PC-3 (cell line): ENCODE data around the gene SLC25A6. TPM values are rescaled to one million over a fixed set of nuclear protein-coding genes. Genes with fewer than 3 reads are reported as not detected.

Experiments
- ATAC-seq: fragments of 200-7000 bp; cut with Tn5 transposase; 2 replicates; pipeline ENCODE4 v1.9.1; 2020; ENCODE audit warnings: mild to moderate bottlenecking, moderate library complexity
- BruUV-seq: library from RNA; stranded (reverse); fragments of 400-500 nt; replicated peaks from 2 replicates; lab custom pipeline; 2021; lab: Mats Ljungman, UMichigan
- CTCF ChIA-PET: fragments of 300-600 bp; sonication (Branson Sonifier 250); formaldehyde crosslinking; loops from one replicate; lab custom pipeline; 2022; ENCODE audit warnings: antibody characterized with exemption; lab: Charles Lee
- POLR2A ChIA-PET: fragments of 300-600 bp; sonication (Branson Sonifier 250); formaldehyde crosslinking; loops from one replicate; lab custom pipeline; 2022; ENCODE audit warnings: antibody characterized with exemption; ENCODE audit not compliant: unreplicated experiment; lab: Charles Lee
- DNase-seq: peaks from one replicate; pipeline ENCODE4 v3.0.0-alpha.2; 2015
- H2AFZ ChIP-seq: fragments of 300-600 bp; sonication (generic); 2 replicates; pipeline ENCODE4 v1.6.0; 2016; ENCODE audit warnings: antibody characterized with exemption, low read length
- H3F3A ChIP-seq: fragments of 300-600 bp; sonication (generic); one replicate; pipeline ENCODE4 v1.6.0; 2017; ENCODE audit warnings: antibody characterized with exemption, low read length, control low read depth, mild to moderate bottlenecking; ENCODE audit not compliant: unreplicated experiment
- H3K27ac ChIP-seq: fragments of 300-600 bp; sonication (generic); 2 replicates; pipeline ENCODE4 v1.5.1; 2016; ENCODE audit warnings: mild to moderate bottlenecking, low read length
- H3K27me3 ChIP-seq: fragments of 300-600 bp; sonication (generic); 2 replicates; pipeline ENCODE4 v1.6.1; 2016; ENCODE audit warnings: low read length, mixed read lengths
- H3K36me3 ChIP-seq: fragments of 300-600 bp; sonication (generic); 2 replicates; pipeline ENCODE4 v1.6.1; 2016; ENCODE audit warnings: low read depth, mixed run types, low read length, mixed read lengths
- H3K4me1 ChIP-seq: fragments of 300-600 bp; sonication (generic); 2 replicates; pipeline ENCODE4 v1.5.1; 2016; ENCODE audit warnings: low read length; ENCODE audit not compliant: insufficient read depth
- H3K4me2 ChIP-seq: fragments of 300-600 bp; sonication (generic); 2 replicates; pipeline ENCODE4 v1.6.0; 2016; ENCODE audit warnings: low read length
- H3K4me3 ChIP-seq: fragments of 300-600 bp; sonication (generic); 2 replicates; pipeline ENCODE4 v1.5.1; 2016; ENCODE audit warnings: mild to moderate bottlenecking, low read length, mixed read lengths
- H3K79me2 ChIP-seq: fragments of 300-600 bp; sonication (generic); 2 replicates; pipeline ENCODE4 v1.6.1; 2017; ENCODE audit warnings: low read length, mixed read lengths
- H3K9ac ChIP-seq: fragments of 300-600 bp; sonication (generic); 2 replicates; pipeline ENCODE4 v1.6.0; 2016; ENCODE audit warnings: mild to moderate bottlenecking, low read length
- H3K9me2 ChIP-seq: fragments of 300-600 bp; sonication (generic); replicated peaks from 2 replicates; pipeline ENCODE4 v1.6.1; 2016; ENCODE audit warnings: mixed run types, low read length, mixed read lengths
- H3K9me3 ChIP-seq: fragments of 300-600 bp; sonication (generic); 2 replicates; pipeline ENCODE4 v1.6.1; 2016; ENCODE audit warnings: low read length, mixed read lengths
- H4K20me1 ChIP-seq: fragments of 300-600 bp; sonication (generic); 2 replicates; pipeline ENCODE4 v1.6.1; 2016; ENCODE audit warnings: low read length, mixed read lengths
- CTCF ChIP-seq: fragments of 300-600 bp; sonication (generic); conservative IDR thresholded peaks from 2 replicates; pipeline ENCODE4 v1.5.1; 2017; ENCODE audit warnings: antibody characterized with exemption, low read depth, mild to moderate bottlenecking, low read length
- EZH2 ChIP-seq: fragments of 300-600 bp; sonication (generic); IDR thresholded peaks from one replicate; pipeline ENCODE4 v1.6.1; 2017; ENCODE audit warnings: antibody characterized with exemption, mild to moderate bottlenecking, low read length; ENCODE audit not compliant: unreplicated experiment
- EZH2phosphoT487 ChIP-seq: fragments of 300-600 bp; sonication (generic); IDR thresholded peaks from 2 replicates; pipeline ENCODE4 v1.6.1; 2018; ENCODE audit warnings: mild to moderate bottlenecking, antibody characterized with exemption, low read length, borderline replicate concordance
- intact Hi-C: fragments of 100-400 bp; cut with micrococcal nuclease; formaldehyde crosslinking; loops from 2 replicates; pipeline ENCODE4 v1.9.0; 2023
- total RNA-seq: library from RNA; depleted of rRNA; stranded (reverse); fragments of >200 nt; gene quantifications from 2 replicates; pipeline ENCODE4 v1.2.3, GENCODE V29; 2014

SLC25A6 gene
- total RNA-seq, 1 experiment from 2014 or later, result 178 TPM

GRCh38 chrX:1361910-1362309 lies 30.0 kb downstream of the SLC25A6 start:
- Histone ChIP-seq H3K4me3 (no peak overlapping the region), H2AFZ (no peak overlapping the region), H3K79me2 (no peaks in the 10 kb centered on the region), H3F3A (no peaks in the 10 kb centered on the region), H3K9me2 (no peaks in the 10 kb centered on the region), H3K4me1 (no peaks in the 10 kb centered on the region), H3K36me3 (no peaks in the 10 kb centered on the region), H3K9me3 (no peaks in the 10 kb centered on the region), H4K20me1 (no peaks in the 10 kb centered on the region), H3K27ac (no peak overlapping the region), H3K4me2 (no peak overlapping the region), H3K27me3 (no peaks in the 10 kb centered on the region), H3K9ac (no peak overlapping the region)
- ChIA-PET POLR2A (no interaction called here), CTCF (no interaction called here)
- BruUV-seq, result no TSS peak
- DNase-seq, result no peak
- intact Hi-C loops, result no loop called here
- ATAC-seq, result no peak
- TF ChIP-seq EZH2 (no peak), EZH2phosphoT487 (no peak), CTCF (no peak)

- ATAC-seq (no peak), DNase-seq (no peak)
- ChIA-PET POLR2A (no interaction called here), CTCF (no interaction called here)
- H3K27ac ChIP-seq, result no peak overlapping the region
- H3K36me3 ChIP-seq, result no peaks in the 10 kb centered on the region
- no peak overlapping the region for H2AFZ ChIP-seq
- no peaks in the 10 kb centered on the region for H3K9me2 ChIP-seq
- H3K4me3 ChIP-seq, result no peak overlapping the region
- no peaks in the 10 kb centered on the region for H4K20me1 ChIP-seq
- no peak overlapping the region for H3K9ac ChIP-seq
- no peaks in the 10 kb centered on the region for H3K9me3 ChIP-seq
- TF ChIP-seq EZH2, result no peak
- TF ChIP-seq CTCF, result no peak
- TF ChIP-seq EZH2phosphoT487, result no peak
- no peaks in the 10 kb centered on the region for H3F3A ChIP-seq
- no peaks in the 10 kb centered on the region for H3K27me3 ChIP-seq
- H3K79me2 ChIP-seq, result no peaks in the 10 kb centered on the region
- intact Hi-C loops, result no loop called here
- no TSS peak for BruUV-seq
- H3K4me2 ChIP-seq, result no peak overlapping the region
- no peaks in the 10 kb centered on the region for H3K4me1 ChIP-seq
Observed at GRCh38 chrX:1361275-1361674, 30.6 kb downstream of the SLC25A6 start.

GRCh38 chrX:1360171-1360570 lies 31.7 kb downstream of the SLC25A6 start:
- CTCF ChIA-PET, result no interaction called here
- Histone ChIP-seq H3K9me2 (no peaks in the 10 kb centered on the region), H4K20me1 (no peaks in the 10 kb centered on the region), H3K79me2 (no peaks in the 10 kb centered on the region), H3K27me3 (no peaks in the 10 kb centered on the region), H3K27ac (no peak overlapping the region), H3K4me2 (no peak overlapping the region), H2AFZ (no peak overlapping the region), H3K4me1 (no peaks in the 10 kb centered on the region), H3K36me3 (no peaks in the 10 kb centered on the region), H3K9me3 (no peaks in the 10 kb centered on the region), H3F3A (no peaks in the 10 kb centered on the region), H3K9ac (no peak overlapping the region), H3K4me3 (no peak overlapping the region)
- DNase-seq, result no peak
- BruUV-seq, result no TSS peak
- POLR2A ChIA-PET, result no interaction called here
- ATAC-seq, result no peak
- intact Hi-C loops, result no loop called here
- TF ChIP-seq EZH2 (no peak), CTCF (no peak), EZH2phosphoT487 (no peak)
